K562 (cell line): ENCODE results near the gene KNTC1. TPM values are rescaled to one million over a fixed set of nuclear protein-coding genes. Genes with fewer than 3 reads are reported as not detected.
A peak's percentile ranks its signal among the peaks of the same experiment; 100 is the strongest.

ENCODE experiments used
- ARID1B ChIP-seq: fragments of 450-650 bp; IDR thresholded peaks from 2 replicates; pipeline ENCODE4 v1.6.1; 2016; ENCODE audit warnings: antibody characterized with exemption, mild to moderate bottlenecking, inconsistent platforms
- BRD9 ChIP-seq: fragments of 450-650 bp; IDR thresholded peaks from 2 replicates; pipeline ENCODE4 v1.6.1; 2018; ENCODE audit warnings: low read depth; ENCODE audit not compliant: partially characterized antibody
- CBFA2T3 ChIP-seq: fragments of 450-650 bp; IDR thresholded peaks from 2 replicates; pipeline ENCODE4 v1.6.1; 2017
- CTBP1 ChIP-seq: fragments of 450-650 bp; IDR thresholded peaks from 2 replicates; pipeline ENCODE4 v1.6.1; 2016; ENCODE audit warnings: borderline replicate concordance
- DIDO1 ChIP-seq: fragments of 450-650 bp; IDR thresholded peaks from 2 replicates; pipeline ENCODE4 v1.6.1; 2016; ENCODE audit warnings: low read depth, missing biosample characterization, missing genetic modification characterization
- EP300 ChIP-seq: IDR thresholded peaks from 2 replicates; pipeline ENCODE4 v1.6.1; 2012; ENCODE audit warnings: low read length, improper control_type of control experiment
- FIP1L1 ChIP-seq: fragments of 200-400 bp; formaldehyde crosslinking; IDR thresholded peaks from 2 replicates; pipeline ENCODE4 v1.6.1; 2018; ENCODE audit warnings: mild to moderate bottlenecking, low read depth, low read length; ENCODE audit not compliant: poor library complexity, severe bottlenecking
- FOXK2 ChIP-seq, 2 experiments: fragments of 450-650 bp; IDR thresholded peaks in 1 of 2; conservative IDR thresholded peaks in 1 of 2; 2 replicates each; pipeline ENCODE4 v1.6.1; 2016; ENCODE audit warnings: low read depth in 2 of 2, mild to moderate bottlenecking in 1 of 2
- GATA2 ChIP-seq: sonication (generic); formaldehyde crosslinking; IDR thresholded peaks from 2 replicates; pipeline ENCODE4 v1.4.0; 2020; ENCODE audit warnings: mild to moderate bottlenecking, missing genetic modification reagents
- KAT2B ChIP-seq: IDR thresholded peaks from one replicate; pipeline ENCODE4 v1.6.1; 2012; ENCODE audit warnings: low read depth, mild to moderate bottlenecking, control low read depth, inconsistent platforms, low read length, moderate library complexity
- KLF16 ChIP-seq: IDR thresholded peaks from 2 replicates; pipeline ENCODE4 v1.6.1; 2016; ENCODE audit warnings: antibody characterized with exemption
- MED1 ChIP-seq: sonication (generic); formaldehyde crosslinking; IDR thresholded peaks from 2 replicates; pipeline ENCODE4 v1.8.1; 2023; ENCODE audit warnings: missing genetic modification reagents, borderline replicate concordance
- MEIS2 ChIP-seq: fragments of 450-650 bp; IDR thresholded peaks from 2 replicates; pipeline ENCODE4 v1.6.1; 2014; ENCODE audit warnings: mild to moderate bottlenecking; ENCODE audit not compliant: partially characterized antibody
- MYBL2 ChIP-seq, 2 experiments: fragments of 450-650 bp in 1 of 2; sonication (generic) in 1 of 2; formaldehyde crosslinking in 1 of 2; IDR thresholded peaks; 2 replicates each; pipeline versions ENCODE4 v1.6.1 to v1.8.1; 2017 to 2022; ENCODE audit warnings: borderline replicate concordance in 1 of 2, inconsistent platforms in 1 of 2, low read depth in 1 of 2, mild to moderate bottlenecking in 1 of 2, missing genetic modification reagents in 1 of 2, moderate library complexity in 1 of 2
- NFIC ChIP-seq: fragments of 450-650 bp; IDR thresholded peaks from 2 replicates; pipeline ENCODE4 v1.6.1; 2017; ENCODE audit warnings: mild to moderate bottlenecking, inconsistent platforms
- STAT5A ChIP-seq: IDR thresholded peaks from 2 replicates; pipeline ENCODE4 v1.6.1; 2012; ENCODE audit warnings: low read length, inconsistent platforms, borderline replicate concordance
- TARDBP ChIP-seq: fragments of 450-650 bp; IDR thresholded peaks from 2 replicates; pipeline ENCODE4 v1.6.1; 2016
- ZNF282 ChIP-seq: sonication (generic); formaldehyde crosslinking; IDR thresholded peaks from 2 replicates; pipeline ENCODE4 v1.8.1; 2023; ENCODE audit warnings: missing genetic modification reagents
- polyA plus RNA-seq, 8 experiments: library from polyadenylated mRNA; depleted of rRNA in 4 of 8; stranded (reverse) in 5 of 8; unstranded in 3 of 8; fragments of >200 nt; fragmentation: Nextera tagmentation in 2 of 8; fragmentation: Illumina TruSeq in 1 of 8; extraction: Ambion mirVana in 2 of 8; extraction: Trizol in 1 of 8; gene quantifications; 2 replicates each; pipeline versions ENCODE4 v1.2.1 to v1.2.3, GENCODE V29; 2011 to 2014; ENCODE audit warnings: inconsistent platforms in 1 of 8, missing spikeins in 1 of 8
- total RNA-seq, 7 experiments: library from RNA; depleted of rRNA in 6 of 7; stranded (reverse); fragments of >200 nt in 6 of 7; fragmentation: Illumina TruSeq in 2 of 7; extraction: Trizol in 2 of 7; gene quantifications; 2 replicates each; pipeline versions ENCODE4 v1.2.1 to v1.2.3, GENCODE V29; 2011 to 2021; ENCODE audit warnings: low replicate concordance in 1 of 7
- TF ChIP-seq, protein P1 (sequence below): fragments of 450-650 bp; IDR thresholded peaks from 2 replicates; pipeline ENCODE4 v1.6.1; 2016; ENCODE audit warnings: mild to moderate bottlenecking
- TF ChIP-seq, protein P2 (sequence below): fragments of 450-650 bp; IDR thresholded peaks from 2 replicates; pipeline ENCODE4 v1.6.1; 2018; ENCODE audit not compliant: partially characterized antibody
- TF ChIP-seq, protein P3 (sequence below): fragments of 250-450 bp; sonication (Bioruptor Pico); IDR thresholded peaks from 2 replicates; pipeline ENCODE4 v1.4.0; 2020

Gene KNTC1
- total and polyA plus RNA-seq, 9 of the 15 experiments (the other 6 are each of a cell fraction or from before 2014, with no cell fraction given): 38.9 to 135 (median 99.6) TPM

DNA sequence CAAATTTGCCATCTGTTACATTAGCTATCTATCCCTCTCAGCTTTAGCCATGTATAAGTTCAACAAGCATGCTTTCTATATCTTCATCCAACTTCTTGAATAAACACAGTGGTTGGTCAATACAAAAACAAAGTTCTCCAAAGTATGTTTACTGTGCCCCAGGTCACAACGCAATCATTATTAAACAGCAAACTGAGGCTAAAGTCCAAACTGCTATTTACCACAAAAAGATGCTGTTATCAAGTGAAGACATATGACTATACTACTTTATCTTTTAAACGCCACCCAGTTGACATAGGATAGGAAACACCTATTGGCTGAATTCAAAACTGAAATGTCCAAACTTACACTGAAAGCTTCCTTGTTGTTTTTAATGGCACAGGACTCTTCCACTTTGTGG lies 38.0 kb upstream of the KNTC1 start (continued):
- TF ChIP-seq, protein P1, sequence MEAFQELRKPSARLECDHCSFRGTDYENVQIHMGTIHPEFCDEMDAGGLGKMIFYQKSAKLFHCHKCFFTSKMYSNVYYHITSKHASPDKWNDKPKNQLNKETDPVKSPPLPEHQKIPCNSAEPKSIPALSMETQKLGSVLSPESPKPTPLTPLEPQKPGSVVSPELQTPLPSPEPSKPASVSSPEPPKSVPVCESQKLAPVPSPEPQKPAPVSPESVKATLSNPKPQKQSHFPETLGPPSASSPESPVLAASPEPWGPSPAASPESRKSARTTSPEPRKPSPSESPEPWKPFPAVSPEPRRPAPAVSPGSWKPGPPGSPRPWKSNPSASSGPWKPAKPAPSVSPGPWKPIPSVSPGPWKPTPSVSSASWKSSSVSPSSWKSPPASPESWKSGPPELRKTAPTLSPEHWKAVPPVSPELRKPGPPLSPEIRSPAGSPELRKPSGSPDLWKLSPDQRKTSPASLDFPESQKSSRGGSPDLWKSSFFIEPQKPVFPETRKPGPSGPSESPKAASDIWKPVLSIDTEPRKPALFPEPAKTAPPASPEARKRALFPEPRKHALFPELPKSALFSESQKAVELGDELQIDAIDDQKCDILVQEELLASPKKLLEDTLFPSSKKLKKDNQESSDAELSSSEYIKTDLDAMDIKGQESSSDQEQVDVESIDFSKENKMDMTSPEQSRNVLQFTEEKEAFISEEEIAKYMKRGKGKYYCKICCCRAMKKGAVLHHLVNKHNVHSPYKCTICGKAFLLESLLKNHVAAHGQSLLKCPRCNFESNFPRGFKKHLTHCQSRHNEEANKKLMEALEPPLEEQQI: 0 out of 2 replicates have a peak, but pooled peaks have one; percentile 14
- peak; percentile 91 for TF ChIP-seq ARID1B
- 0 out of 2 replicates have a peak, but pooled peaks have one; percentile 25 for TF ChIP-seq CTBP1
- TF ChIP-seq KLF16: 0 out of 2 replicates have a peak, but pooled peaks have one; percentile 18
- peak; percentile 57; the same call in 1 of the 2 replicates for TF ChIP-seq STAT5A
- no peak for TF ChIP-seq FIP1L1
- TF ChIP-seq, protein P2, sequence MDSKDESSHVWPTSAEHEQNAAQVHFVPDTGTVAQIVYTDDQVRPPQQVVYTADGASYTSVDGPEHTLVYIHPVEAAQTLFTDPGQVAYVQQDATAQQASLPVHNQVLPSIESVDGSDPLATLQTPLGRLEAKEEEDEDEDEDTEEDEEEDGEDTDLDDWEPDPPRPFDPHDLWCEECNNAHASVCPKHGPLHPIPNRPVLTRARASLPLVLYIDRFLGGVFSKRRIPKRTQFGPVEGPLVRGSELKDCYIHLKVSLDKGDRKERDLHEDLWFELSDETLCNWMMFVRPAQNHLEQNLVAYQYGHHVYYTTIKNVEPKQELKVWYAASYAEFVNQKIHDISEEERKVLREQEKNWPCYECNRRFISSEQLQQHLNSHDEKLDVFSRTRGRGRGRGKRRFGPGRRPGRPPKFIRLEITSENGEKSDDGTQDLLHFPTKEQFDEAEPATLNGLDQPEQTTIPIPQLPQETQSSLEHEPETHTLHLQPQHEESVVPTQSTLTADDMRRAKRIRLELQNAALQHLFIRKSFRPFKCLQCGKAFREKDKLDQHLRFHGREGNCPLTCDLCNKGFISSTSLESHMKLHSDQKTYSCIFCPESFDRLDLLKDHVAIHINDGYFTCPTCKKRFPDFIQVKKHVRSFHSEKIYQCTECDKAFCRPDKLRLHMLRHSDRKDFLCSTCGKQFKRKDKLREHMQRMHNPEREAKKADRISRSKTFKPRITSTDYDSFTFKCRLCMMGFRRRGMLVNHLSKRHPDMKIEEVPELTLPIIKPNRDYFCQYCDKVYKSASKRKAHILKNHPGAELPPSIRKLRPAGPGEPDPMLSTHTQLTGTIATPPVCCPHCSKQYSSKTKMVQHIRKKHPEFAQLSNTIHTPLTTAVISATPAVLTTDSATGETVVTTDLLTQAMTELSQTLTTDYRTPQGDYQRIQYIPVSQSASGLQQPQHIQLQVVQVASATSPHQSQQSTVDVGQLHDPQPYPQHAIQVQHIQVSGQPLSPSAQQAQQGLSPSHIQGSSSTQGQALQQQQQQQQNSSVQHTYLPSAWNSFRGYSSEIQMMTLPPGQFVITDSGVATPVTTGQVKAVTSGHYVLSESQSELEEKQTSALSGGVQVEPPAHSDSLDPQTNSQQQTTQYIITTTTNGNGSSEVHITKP: peak; percentile 33
- TF ChIP-seq MEIS2: peak; percentile 51
- no peak for TF ChIP-seq KAT2B
- no peak for TF ChIP-seq MED1 (CRISPR knock-in tag)
- peak; percentile 67; the same call in 1 of the 2 replicates for TF ChIP-seq MYBL2 (IDR thresholded peaks at IDR 0.05; ENCODE audit: low read depth)
- no peak for TF ChIP-seq MYBL2 (CRISPR knock-in tag; IDR thresholded peaks at IDR 0.05; ENCODE audit: borderline replicate concordance)
- TF ChIP-seq EP300: peak; percentile 39; the same call in 1 of the 2 replicates
- no peak for TF ChIP-seq TARDBP
- no peak for TF ChIP-seq ZNF282
- TF ChIP-seq DIDO1: no peak
- TF ChIP-seq NFIC: peak; percentile 61
- peak; percentile 91 for TF ChIP-seq CBFA2T3
- TF ChIP-seq, protein P3, sequence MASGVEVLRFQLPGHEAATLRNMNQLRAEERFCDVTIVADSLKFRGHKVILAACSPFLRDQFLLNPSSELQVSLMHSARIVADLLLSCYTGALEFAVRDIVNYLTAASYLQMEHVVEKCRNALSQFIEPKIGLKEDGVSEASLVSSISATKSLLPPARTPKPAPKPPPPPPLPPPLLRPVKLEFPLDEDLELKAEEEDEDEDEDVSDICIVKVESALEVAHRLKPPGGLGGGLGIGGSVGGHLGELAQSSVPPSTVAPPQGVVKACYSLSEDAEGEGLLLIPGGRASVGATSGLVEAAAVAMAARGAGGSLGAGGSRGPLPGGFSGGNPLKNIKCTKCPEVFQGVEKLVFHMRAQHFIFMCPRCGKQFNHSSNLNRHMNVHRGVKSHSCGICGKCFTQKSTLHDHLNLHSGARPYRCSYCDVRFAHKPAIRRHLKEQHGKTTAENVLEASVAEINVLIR (CRISPR knock-in tag): no peak
- peak; percentile 70 for TF ChIP-seq GATA2 (CRISPR knock-in tag)
- TF ChIP-seq FOXK2 (conservative IDR thresholded peaks at IDR 0.05 in 1 of 2, IDR thresholded peaks at IDR 0.05 in 1 of 2; ENCODE audit: low read depth in 2 of 2): peak; percentile 75 to 83
- TF ChIP-seq BRD9: no peak
